Measurements from ENCODE around the gene KANSL1.

Gene KANSL1

GRCh38 chr17:46205975-46206374 lies 12.7 kb upstream of the KANSL1 start:
- H3K4me3 ChIP-seq (ENCODE audit: insufficient read depth, low read length, poor library complexity, severe bottlenecking): no peak overlapping the region
- H3K79me2 ChIP-seq (ENCODE audit: insufficient read depth, low read length): peaks cover 82% of the 10 kb centered on the region
- H3K27me3 ChIP-seq (ENCODE audit: low read length): no peaks in the 10 kb centered on the region
- no peaks in the 10 kb centered on the region for H3K36me3 ChIP-seq (ENCODE audit: low read length)
- no peak overlapping the region for H3K9ac ChIP-seq (ENCODE audit: low read length)
- no peaks in the 10 kb centered on the region for H3K9me3 ChIP-seq (ENCODE audit: insufficient read depth, low read length)
- no peak overlapping the region for H2AFZ ChIP-seq (ENCODE audit: low read depth, low read length, severe bottlenecking)
- no peaks in the 10 kb centered on the region for H4K20me1 ChIP-seq (ENCODE audit: low read depth, low read length)
- H3K27ac ChIP-seq (ENCODE audit: low read depth, low read length): no peak overlapping the region
- H3F3A ChIP-seq (ENCODE audit: insufficient read depth): no peaks in the 10 kb centered on the region; the same call in 1 of the 2 replicates
- no peak for TF ChIP-seq CTCF (IDR thresholded peaks at IDR 0.05; ENCODE audit: insufficient read depth, low read length, poor library complexity, severe bottlenecking)
- no peak for TF ChIP-seq EZH2phosphoT487 (conservative IDR thresholded peaks at IDR 0.05; ENCODE audit: low read length)
- no peaks in the 10 kb centered on the region for H3K9me2 ChIP-seq (replicated peaks; ENCODE audit: insufficient read depth, low read length)
- H3K4me2 ChIP-seq (ENCODE audit: low read depth, low read length, poor library complexity, severe bottlenecking): no peak overlapping the region

- Histone ChIP-seq H3K4me3 (ENCODE audit: insufficient read depth, low read length, poor library complexity, severe bottlenecking) (no peak overlapping the region), H3F3A (ENCODE audit: insufficient read depth) (no peaks in the 10 kb centered on the region; the same call in 1 of the 2 replicates), H3K9ac (ENCODE audit: low read length) (no peak overlapping the region), H4K20me1 (ENCODE audit: low read depth, low read length) (no peaks in the 10 kb centered on the region), H3K4me2 (ENCODE audit: low read depth, low read length, poor library complexity, severe bottlenecking) (no peak overlapping the region), H2AFZ (ENCODE audit: low read depth, low read length, severe bottlenecking) (no peak overlapping the region), H3K9me3 (ENCODE audit: insufficient read depth, low read length) (no peaks in the 10 kb centered on the region), H3K27me3 (ENCODE audit: low read length) (no peaks in the 10 kb centered on the region), H3K79me2 (ENCODE audit: insufficient read depth, low read length) (peaks cover 89% of the 10 kb centered on the region), H3K36me3 (ENCODE audit: low read length) (no peaks in the 10 kb centered on the region), H3K9me2 (replicated peaks; ENCODE audit: insufficient read depth, low read length) (no peaks in the 10 kb centered on the region), H3K27ac (ENCODE audit: low read depth, low read length) (no peak overlapping the region)
- TF ChIP-seq CTCF (IDR thresholded peaks at IDR 0.05; ENCODE audit: insufficient read depth, low read length, poor library complexity, severe bottlenecking) (no peak), EZH2phosphoT487 (conservative IDR thresholded peaks at IDR 0.05; ENCODE audit: low read length) (no peak)
These were observed 9.2 kb upstream of the KANSL1 start for GRCh38 chr17:46202424-46202823.

GRCh38 chr17:46201491-46201890 lies 8.3 kb upstream of the KANSL1 start:
- Histone ChIP-seq H3K27me3 (ENCODE audit: low read length) (no peaks in the 10 kb centered on the region), H3K4me3 (ENCODE audit: insufficient read depth, low read length, poor library complexity, severe bottlenecking) (no peak overlapping the region), H3K9me2 (replicated peaks; ENCODE audit: insufficient read depth, low read length) (no peaks in the 10 kb centered on the region), H3K27ac (ENCODE audit: low read depth, low read length) (no peak overlapping the region), H3K36me3 (ENCODE audit: low read length) (no peaks in the 10 kb centered on the region), H3K9ac (ENCODE audit: low read length) (no peak overlapping the region), H3K4me2 (ENCODE audit: low read depth, low read length, poor library complexity, severe bottlenecking) (no peak overlapping the region), H3F3A (ENCODE audit: insufficient read depth) (no peaks in the 10 kb centered on the region; the same call in 1 of the 2 replicates), H4K20me1 (ENCODE audit: low read depth, low read length) (no peaks in the 10 kb centered on the region), H3K9me3 (ENCODE audit: insufficient read depth, low read length) (no peaks in the 10 kb centered on the region), H2AFZ (ENCODE audit: low read depth, low read length, severe bottlenecking) (no peak overlapping the region), H3K79me2 (ENCODE audit: insufficient read depth, low read length) (peaks cover 85% of the 10 kb centered on the region)
- TF ChIP-seq CTCF (IDR thresholded peaks at IDR 0.05; ENCODE audit: insufficient read depth, low read length, poor library complexity, severe bottlenecking) (no peak), EZH2phosphoT487 (conservative IDR thresholded peaks at IDR 0.05; ENCODE audit: low read length) (no peak)

Measured in SU-DHL-6 (cell line).